GM18520 (cell line): ENCODE data around the gene MMRN2.
"Not testable (repeated sequence)": the region's sequence is repeated elsewhere in the genome, so short reads cannot be mapped to it uniquely, and the experiment has no call there.

Experiments used
- ATAC-seq: cut with Tn5 transposase; IDR thresholded peaks from one replicate; pipeline ENCODE4 v1.9.1; 2021; ENCODE audit not compliant: unreplicated experiment

MMRN2 gene, protein sequence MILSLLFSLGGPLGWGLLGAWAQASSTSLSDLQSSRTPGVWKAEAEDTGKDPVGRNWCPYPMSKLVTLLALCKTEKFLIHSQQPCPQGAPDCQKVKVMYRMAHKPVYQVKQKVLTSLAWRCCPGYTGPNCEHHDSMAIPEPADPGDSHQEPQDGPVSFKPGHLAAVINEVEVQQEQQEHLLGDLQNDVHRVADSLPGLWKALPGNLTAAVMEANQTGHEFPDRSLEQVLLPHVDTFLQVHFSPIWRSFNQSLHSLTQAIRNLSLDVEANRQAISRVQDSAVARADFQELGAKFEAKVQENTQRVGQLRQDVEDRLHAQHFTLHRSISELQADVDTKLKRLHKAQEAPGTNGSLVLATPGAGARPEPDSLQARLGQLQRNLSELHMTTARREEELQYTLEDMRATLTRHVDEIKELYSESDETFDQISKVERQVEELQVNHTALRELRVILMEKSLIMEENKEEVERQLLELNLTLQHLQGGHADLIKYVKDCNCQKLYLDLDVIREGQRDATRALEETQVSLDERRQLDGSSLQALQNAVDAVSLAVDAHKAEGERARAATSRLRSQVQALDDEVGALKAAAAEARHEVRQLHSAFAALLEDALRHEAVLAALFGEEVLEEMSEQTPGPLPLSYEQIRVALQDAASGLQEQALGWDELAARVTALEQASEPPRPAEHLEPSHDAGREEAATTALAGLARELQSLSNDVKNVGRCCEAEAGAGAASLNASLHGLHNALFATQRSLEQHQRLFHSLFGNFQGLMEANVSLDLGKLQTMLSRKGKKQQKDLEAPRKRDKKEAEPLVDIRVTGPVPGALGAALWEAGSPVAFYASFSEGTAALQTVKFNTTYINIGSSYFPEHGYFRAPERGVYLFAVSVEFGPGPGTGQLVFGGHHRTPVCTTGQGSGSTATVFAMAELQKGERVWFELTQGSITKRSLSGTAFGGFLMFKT

DNA sequence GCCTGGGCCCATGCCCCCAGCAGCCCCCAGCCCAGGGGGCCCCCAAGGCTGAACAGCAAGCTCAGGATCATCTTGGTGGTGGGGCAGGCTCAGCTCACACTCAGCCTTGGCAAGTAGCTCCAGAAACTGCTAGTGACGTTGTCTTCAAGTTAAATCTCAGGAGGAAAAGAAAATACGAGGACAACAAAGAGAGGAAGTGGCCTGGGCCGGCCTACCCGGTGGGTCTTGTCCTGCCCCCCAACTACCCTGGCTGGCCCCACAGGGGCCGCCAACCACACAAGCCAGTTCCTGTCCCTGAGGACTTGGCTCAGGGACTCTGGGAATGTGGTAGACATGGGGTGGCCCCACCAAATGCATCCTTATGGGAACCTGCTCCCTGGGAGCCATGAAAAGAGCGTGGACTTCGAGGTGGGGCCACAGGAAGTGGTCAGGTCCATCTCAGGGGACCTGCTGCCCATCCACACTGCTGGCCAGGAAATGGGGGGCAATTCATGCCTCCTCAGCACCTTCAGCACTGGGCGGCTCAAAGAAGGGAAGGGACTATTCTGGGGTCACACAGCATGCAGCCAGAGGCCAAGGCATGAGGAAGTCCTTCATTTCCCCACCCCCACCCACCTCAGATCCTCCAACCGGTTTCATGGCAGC lies at the start of gene MMRN2:
Gene MMRN2, minus strand, starts transcription at position 145 of the 645 bp plus-strand sequence. Its CDS starts 74 bp downstream, at position 71.
- no peak for ATAC-seq

DNA sequence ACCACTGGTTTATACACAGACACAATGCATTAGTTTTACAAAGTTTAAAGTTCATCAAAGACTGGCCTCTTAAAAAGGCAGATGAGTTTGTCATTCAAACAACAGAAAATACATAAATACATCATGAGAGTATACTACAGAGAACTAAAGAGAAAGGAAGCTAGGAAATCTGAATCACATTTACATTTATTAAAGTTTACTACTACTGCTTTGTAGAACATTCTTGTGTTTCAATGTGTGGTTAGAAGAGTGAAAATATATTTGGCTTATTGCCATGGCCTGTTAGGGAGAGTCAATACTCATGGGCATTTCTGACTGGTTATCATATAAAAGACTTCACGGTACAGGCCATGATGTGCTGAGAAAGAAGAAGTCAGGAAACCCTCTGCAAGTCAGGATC lies 49.7 kb upstream of the MMRN2 start:
- ATAC-seq = not testable (repeated sequence)

DNA sequence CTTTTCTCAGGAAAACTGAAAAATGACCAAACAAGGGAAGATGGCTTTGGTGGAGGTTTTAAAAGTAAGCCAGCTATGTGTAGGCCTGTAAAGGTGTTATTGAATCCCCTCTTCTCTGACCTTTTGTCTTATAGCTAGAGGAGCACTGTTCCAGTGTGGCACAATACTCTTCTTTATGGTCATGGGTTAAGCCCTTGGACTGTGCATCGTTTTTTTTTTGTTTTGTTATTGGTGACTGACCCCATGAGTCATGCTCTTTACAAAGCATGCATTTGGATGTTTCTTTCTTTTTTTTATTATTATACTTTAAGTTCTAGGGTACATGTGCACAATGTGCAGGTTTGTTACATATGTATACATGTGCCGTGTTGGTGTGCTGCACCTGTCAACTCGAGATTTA lies 43.1 kb upstream of the MMRN2 start:
- no peak for ATAC-seq

DNA sequence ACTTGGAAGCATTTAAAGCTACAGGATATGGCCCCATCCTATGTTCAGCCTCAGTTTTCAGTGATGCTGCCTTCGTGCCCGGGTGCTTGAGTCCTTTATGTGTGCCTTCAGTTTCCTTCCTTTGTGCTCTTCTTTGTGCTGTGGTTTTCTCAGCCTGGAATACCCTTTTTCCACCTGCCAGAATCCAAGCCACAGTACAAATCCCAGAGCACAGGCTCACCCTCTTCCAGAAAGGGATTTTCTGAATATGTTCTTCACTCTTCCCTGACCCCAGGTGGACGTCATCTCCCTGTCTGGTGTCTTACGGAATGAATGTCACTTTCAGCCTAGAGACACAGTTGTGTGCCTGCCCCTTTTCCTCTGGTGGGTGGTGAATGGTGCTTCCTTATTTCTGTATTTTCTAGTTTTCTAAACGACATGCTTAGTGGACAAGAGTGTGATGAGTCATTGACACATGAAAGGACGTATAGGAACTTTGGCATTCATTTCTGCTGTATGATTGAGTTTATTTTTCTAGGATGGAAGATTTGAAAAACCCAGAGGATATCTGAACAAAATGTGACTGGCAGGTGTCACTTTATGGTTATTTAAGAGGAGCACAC lies 42.5 kb upstream of the MMRN2 start:
- ATAC-seq = not testable (repeated sequence)

DNA sequence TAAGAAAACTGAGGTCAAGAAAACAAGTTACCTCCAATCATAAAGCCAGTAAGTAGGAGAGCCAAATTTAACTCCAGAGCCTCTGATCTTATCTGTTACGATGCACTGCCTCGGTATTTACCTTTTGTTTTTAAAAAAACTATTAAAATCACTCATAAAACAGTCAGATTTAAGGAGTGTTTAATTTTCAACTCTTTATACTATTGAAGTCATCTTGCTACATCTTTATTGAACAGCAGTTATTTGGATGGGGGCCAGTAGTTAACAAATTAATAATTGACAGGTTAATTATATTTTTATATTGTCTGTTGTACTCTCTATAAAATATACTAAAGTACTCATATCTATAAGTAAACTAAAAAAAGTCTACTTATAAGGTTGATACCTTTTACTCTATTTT lies 35.5 kb upstream of the MMRN2 start:
- no peak for ATAC-seq

DNA sequence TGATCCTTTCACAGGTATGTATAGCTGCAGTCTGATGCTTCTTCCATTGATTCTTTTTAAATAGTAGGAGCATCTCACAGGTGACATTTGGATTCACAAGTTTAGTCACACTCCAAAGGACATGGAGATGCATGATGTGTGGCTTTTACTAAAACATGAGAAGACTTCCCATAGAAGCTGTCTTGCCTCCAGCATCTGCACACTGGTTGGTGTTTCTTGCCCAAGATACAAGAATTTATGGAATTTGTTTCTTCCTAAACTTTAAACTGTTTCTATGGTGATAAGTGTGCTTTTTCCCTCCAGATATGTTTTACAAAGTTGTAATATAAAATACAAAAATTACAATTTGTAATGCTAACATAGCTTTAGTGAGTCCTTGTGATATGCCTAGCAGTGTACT lies 35.0 kb upstream of the MMRN2 start:
- ATAC-seq = no peak

DNA sequence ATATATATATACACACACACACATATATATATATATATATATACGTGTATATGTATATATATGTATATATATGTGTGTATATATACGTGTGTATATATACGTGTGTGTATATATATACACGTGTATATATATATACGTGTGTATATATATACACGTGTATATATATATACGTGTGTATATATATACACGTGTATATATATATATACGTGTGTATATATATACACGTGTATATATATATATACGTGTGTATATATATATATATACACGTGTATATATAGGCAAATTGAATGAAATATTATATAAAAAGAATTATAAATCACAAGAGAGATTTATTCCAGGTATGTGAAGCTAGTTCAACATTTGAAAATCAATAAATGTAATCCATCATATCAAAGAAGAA lies 33.9 kb upstream of the MMRN2 start:
- not testable (repeated sequence) for ATAC-seq

DNA sequence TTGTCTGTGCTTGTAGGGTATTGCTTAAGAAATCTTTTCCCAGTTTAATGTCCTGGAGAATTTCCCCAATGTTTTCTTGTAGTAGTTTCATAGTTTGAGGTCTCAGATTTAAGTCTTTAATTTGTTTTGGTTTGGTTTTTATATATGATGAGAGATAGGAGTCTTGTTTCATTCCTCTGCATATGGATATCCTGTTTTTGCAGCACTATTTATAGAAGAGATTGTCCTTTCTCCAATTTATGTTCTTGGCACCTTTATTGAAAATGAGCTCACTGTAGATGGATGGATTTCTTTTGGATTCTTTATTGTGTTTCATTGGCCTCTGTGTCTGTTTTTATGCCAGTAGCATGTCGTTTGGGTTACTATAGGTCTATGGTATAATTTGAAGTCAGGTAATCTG lies 31.1 kb upstream of the MMRN2 start:
- ATAC-seq = no peak

DNA sequence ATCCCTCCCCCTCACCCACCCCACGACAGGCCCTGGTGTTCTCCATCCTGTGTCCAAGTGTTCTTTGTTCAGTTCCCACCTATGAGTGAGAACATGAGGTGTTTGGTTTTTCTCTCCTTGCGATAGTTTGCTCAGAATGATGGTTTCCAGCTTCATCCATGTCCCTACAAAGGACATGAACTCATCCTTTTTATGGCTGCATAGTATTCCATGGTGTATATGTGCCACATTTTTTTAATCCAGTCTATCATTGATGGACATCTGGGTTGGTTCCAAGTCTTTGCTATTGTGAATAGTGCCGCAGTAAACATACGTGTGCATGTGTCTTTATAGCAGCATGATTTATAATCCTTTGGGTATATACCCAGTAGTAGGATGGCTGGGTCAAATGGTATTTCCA lies 27.1 kb upstream of the MMRN2 start:
- ATAC-seq = not testable (repeated sequence)

DNA sequence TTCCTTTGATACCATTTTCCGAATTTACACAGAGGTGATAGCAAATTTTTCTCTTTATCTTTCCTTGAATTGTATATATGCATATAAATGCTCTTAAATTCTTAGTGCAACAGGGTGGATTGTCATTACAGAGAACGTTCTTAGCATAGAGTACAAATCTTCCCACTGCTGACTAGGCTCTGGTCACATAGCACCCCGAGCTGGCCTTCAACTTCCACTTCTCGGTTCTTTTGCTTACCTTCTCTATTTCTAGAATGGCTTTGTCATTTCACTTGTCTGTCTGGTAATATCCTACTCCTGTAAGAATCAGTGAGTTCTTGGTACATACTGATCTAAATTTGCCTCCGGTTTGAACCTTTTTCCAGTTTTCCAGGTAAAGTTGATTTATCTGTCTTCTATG lies 24.3 kb upstream of the MMRN2 start:
- ATAC-seq = no peak

DNA sequence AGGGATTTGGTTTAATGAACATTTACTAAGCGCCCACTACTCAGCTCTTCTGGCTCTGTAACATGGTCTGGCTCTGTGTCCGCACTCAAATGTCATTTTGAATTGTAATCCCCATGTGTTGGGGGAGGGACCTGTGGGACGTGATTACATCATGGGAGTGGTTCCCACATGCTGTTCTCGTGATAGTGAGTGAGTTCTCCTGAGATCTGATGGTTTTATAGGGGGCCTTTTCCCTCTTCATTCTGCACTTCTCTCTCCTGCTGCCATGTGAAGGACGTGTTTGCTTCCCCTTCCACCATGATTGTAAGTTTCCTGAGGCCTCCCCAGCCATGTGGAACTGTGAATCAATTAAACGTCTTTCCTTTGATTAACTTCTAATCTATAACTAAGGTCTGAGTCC lies 23.6 kb upstream of the MMRN2 start:
- not testable (repeated sequence) for ATAC-seq

DNA sequence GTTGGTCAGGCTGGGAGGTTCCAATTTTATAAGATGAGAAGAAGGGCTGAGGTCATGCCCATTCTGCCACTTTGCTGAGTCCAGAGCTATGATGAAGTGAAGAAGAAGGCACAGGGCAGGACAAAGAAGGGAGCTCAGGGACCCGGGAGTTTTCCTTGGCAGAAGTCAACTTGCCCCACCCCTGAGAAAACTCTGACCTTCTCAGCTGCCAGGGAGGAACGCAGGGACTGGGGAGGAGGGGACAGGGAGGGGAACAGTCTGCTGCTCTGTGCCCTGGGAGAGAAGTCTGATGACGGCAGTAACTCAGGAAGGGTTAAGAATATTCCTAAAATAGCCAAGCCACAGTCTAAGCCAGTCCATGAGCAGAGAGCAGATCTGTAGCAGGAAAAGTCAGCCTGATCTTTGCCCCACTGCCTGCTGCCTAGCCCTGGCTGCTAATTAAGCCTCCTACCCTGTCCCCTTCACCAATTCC lies 22.6 kb upstream of the MMRN2 start:
- ATAC-seq = no peak

DNA sequence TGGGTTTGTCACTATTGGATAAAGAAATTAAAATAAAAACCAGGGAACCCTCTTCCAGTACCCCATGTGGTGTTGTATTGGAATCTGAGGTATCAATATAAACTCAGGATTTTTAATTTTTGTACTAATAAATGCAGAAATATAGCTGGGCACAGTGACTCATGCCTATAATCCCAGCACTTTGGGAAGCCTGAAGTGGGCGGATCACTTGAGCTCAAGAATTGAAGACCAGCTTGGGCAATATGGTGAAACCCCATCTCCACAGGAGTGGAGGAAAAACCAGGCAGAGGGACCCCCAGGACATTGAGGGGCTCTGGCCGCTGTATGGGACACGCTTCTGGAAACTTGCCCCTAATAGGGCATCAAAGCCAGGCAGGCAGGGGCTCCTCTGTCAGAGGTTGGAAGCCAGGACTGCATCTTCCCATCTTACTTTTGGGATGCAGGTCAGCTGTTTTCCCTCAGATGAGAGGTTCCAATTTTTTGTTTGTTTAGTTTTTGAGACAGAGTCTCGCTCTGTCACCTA lies 21.9 kb upstream of the MMRN2 start:
- no peak for ATAC-seq

DNA sequence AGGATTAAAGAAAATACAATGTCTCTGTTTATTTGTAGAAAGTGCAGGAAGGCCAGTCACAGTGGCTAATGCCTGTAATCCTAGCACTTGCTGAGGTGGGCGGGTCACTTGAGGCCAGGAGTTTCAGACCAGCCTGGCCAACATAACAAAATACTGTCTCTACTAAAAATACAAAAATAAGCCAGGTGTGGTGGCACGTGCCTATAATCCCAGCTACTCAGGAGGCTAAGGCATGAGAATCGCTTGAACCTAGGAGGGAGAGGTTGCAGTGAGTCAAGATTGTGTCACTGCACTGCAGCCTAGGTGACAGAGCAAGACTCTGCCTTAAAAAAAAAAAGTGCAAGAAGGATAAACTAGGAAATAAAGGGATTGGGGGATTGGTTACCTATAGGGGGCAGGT lies 21.0 kb upstream of the MMRN2 start:
- not testable (repeated sequence) for ATAC-seq

DNA sequence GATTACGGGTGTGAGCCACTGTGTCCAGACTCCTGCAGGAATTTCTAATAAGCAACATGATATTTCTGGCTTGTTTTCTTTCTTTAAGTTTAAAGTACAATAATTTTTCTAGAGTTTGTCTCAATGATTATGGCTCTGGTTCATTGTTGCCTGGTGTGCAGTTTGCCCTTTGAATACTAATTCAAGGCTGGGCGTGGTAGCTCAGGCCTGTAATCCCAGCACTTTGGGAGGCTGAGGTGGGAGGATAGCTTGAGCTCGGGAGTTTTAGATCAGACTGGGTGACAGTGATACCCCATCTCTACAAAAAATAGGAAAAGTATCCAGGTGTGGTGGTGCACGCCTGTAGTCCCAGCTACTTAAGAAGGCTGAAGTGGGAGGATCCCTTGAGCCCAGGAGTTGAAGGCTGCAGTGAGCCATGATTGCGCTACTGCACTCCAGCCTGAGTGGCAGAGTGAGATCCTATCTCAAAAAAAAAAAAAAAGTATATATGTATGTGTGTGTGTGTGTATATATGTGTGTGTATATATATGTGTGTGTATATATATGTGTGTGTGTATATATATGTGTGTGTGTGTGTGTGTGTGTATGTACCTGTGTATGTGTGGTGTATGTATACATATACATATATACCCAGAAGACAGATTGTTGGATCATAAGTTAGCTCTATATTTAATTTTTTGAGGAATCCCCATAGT lies 19.1 kb upstream of the MMRN2 start:
- no peak for ATAC-seq

DNA sequence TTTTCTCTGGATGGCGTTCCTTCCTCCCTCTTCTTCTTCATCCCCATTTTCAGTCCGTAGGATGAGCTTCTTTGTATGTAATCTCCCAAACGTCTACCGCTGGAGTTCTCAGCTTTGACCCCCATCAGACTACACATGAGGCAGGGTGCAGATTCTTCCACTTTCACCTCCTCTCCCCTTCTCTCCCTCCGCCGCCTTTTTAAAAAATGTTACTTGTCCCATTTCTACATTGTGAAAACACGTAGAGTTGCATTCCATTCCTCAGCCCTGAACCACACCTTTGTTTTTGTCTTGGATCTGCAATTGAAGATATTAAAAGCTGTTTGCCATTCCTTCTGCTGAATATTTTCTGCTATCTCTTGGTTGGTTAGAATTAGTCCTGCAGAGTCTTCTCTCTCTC lies 17.1 kb upstream of the MMRN2 start:
- no peak for ATAC-seq

DNA sequence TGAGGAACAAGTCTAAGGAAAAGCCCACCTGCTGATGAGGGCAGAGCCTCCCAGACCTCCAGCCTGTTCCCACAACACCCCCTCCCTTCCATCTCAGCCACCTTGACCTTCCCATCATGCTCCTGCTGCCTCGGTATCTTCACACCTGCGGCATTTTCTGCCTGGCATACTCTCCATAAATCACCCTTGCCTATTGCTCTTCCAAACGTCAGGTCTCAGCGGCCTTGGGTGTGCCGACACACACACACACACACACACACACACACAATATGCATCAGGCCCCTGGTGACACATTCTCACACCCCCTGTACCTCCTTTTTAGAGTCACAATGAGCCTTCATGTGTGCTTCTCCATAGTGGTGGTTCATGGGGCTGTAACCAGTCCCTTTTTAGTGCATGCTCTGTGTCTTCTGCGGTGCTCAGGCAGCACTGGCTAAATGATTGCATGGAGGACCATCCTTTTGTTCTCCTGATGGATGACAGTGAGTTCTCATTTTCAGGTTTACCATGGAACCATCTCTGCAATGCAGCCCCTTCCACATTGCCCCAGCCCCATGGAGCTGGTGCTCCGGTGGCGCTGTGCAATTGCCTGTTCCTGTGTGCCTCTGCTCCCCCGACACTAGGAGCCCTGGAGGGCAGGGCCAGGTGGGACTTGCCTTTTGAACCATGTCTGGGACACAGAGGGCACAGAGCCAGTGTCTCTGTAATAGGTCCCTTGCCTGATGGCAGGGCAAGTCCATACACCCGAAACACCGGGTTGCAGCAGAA lies 15.4 kb upstream of the MMRN2 start:
- ATAC-seq = no peak

DNA sequence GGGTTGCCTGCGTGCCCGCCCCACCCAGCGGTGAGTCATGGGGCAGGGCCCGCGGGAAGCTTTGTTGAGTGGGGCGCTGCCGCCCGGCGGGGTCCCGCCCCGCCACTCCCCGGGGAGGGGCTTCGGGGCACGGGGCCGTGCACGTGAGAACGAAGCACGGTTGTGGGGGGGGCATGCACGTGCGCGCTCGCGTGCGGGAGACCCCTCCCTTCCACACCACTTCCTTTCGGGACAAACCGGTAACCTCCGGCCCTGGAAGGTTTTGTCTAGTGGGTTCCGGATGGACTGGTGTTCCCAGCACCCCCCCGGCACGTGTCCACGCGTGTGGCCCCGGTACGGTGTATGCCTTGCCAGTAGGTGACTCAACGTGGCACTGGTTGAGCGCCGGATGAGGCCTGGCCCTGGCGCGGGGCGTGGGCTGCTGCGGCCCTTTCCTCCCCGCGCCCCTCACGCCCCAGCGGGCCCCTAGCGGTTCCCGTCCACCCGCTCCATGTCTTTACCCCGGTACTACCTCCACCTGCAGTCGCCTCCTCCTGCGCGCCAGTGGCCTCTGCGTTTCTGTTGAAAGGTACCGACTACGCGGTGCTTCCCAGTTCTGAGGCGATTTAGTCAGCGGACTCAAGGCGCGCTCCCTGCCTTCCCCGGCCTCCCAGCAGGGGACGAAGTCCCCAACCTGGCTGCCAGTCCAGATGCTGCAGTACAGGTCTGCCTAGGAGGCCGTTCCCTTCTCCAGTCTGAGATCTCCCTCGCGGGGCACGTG lies 14.0 kb upstream of the MMRN2 start:
- ATAC-seq = peak; percentile 78

DNA sequence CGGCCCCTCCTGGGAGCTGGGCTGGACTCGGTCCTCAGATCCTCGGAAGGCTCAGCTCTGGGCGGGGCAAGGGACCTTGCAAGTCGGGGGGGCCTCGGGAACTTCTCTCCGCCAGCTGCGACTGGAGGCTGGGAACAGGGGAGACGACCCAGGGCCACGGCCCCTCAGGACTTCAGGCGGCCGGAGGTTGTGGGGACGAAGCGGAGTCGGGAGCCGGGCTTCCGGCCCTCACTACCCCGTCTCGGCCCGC lies 13.5 kb upstream of the MMRN2 start:
- ATAC-seq = no peak
